ENCODE data around the gene AP5Z1. TPM values are rescaled to one million over a fixed set of nuclear protein-coding genes. Genes with fewer than 3 reads are reported as not detected.

The AP5Z1 gene
- total RNA-seq, 1 experiment from 2014 or later = 26.5 TPM

GRCh38 chr7:4759211-4759610, 16.2 kb upstream of the AP5Z1 start:
- ChIA-PET CTCF (no interaction called here), POLR2A (interaction anchor here (2.3 kb wide), 1 partner anchor 14 kb away, joined by 9 read pairs; no protein-coding TSS in a partner anchor)
- H3K36me3 Mint-ChIP-seq (ENCODE audit: insufficient read depth, unreplicated experiment) = peaks cover 94% of the 10 kb centered on the region

DNA sequence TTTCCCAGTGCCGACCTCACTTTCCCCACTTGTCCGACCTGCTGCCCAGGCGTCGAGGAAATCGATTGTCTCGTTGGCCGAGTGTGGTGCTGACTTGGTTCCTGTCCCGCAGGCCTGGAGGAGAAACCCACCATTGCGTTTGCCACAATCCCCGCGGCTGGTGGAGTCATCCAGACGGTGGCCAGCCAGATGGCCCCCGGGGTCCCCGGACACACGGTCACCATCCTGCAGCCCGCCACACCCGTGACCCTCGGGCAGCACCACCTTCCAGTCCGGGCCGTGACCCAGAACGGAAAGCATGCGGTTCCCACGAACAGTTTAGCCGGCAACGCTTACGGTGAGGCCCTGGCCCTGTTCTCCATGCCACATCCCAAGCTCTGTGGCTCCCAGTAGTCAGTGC, 14.5 kb upstream of the AP5Z1 start:
- Mint-ChIP-seq H3K4me1 (ENCODE audit: insufficient read depth, unreplicated experiment) (no peaks in the 10 kb centered on the region), H3K27me3 (ENCODE audit: insufficient read depth, unreplicated experiment) (no peaks in the 10 kb centered on the region), H3K27ac (ENCODE audit: low read depth, unreplicated experiment) (no peak overlapping the region), H3K4me3 (ENCODE audit: unreplicated experiment) (no peak overlapping the region), H3K9me3 (ENCODE audit: unreplicated experiment) (no peaks in the 10 kb centered on the region), H3K36me3 (ENCODE audit: insufficient read depth, unreplicated experiment) (peaks cover 85% of the 10 kb centered on the region)
- intact Hi-C loops (cut with micrococcal nuclease) = no loop called here
- no TSS peak for BruUV-seq (replicated peaks)
- no peak for TF ChIP-seq CTCF (IDR thresholded peaks at IDR 0.05; ENCODE audit: unreplicated experiment)
- no peak for DNase-seq (ENCODE audit: unreplicated experiment)
- ChIA-PET POLR2A (no interaction called here), CTCF (interaction anchor here (1.0 kb wide), 1 partner anchor 130 kb away, joined by 3 read pairs; no protein-coding TSS in a partner anchor)

More at GRCh38 chr7:4759211-4759610, 16.2 kb upstream of the AP5Z1 start:
- no peak for TF ChIP-seq CTCF (IDR thresholded peaks at IDR 0.05; ENCODE audit: unreplicated experiment)
- Mint-ChIP-seq H3K27me3 (ENCODE audit: insufficient read depth, unreplicated experiment) (no peaks in the 10 kb centered on the region), H3K9me3 (ENCODE audit: unreplicated experiment) (no peaks in the 10 kb centered on the region), H3K27ac (ENCODE audit: low read depth, unreplicated experiment) (no peak overlapping the region), H3K4me3 (ENCODE audit: unreplicated experiment) (no peak overlapping the region), H3K4me1 (ENCODE audit: insufficient read depth, unreplicated experiment) (no peaks in the 10 kb centered on the region)
- intact Hi-C loops (cut with micrococcal nuclease) = no loop called here
- no TSS peak for BruUV-seq (replicated peaks)
- no peak for DNase-seq (ENCODE audit: unreplicated experiment)

DNA sequence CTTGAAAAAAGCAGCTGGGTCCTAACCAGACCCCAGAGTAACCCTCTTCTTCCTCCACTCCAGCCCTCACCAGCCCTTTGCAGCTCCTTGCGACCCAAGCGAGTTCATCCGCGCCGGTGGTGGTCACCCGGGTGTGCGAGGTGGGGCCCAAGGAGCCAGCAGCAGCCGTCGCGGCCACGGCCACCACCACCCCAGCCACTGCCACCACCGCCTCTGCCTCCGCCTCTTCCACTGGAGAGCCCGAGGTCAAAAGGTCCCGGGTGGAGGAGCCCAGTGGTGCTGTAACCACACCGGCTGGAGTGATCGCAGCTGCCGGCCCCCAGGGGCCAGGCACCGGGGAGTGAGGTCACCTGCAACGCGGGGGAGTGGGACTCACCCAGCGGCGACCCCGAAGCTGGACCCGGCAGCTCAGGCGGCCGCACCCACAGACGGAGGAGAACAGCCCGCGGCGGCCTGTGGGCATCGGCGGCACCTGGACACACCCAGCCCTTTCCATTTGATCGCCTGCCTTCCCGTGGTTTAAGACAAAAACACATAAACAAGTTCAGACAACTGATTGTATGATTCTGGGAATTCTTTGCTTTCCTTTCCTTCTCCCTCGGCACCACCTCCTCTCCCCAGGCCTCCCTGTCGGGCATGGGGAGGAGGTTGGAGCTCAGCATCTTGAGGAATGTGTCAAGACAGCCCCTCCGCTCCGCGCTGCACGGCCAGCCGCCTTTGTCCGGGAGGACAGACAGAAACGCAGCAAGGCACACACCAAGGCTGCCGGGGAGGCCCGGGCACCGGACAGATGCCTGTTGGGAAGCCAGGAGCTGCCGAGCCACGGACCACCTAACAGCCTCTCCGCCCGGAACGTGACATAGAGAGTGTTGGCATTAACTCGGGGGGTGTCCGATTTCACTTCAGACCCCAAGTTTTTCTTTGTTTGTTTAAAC, 13.0 kb upstream of the AP5Z1 start:
- H3K27me3 Mint-ChIP-seq (ENCODE audit: insufficient read depth, unreplicated experiment) = no peaks in the 10 kb centered on the region
- H3K4me3 Mint-ChIP-seq (ENCODE audit: unreplicated experiment) = no peak overlapping the region
- BruUV-seq (replicated peaks) = no TSS peak
- ChIA-PET POLR2A (no interaction called here), CTCF (interaction anchor here (1.0 kb wide), 1 partner anchor 131 kb away, joined by 3 read pairs; no protein-coding TSS in a partner anchor)
- H3K4me1 Mint-ChIP-seq (ENCODE audit: insufficient read depth, unreplicated experiment) = no peaks in the 10 kb centered on the region
- no peak for TF ChIP-seq CTCF (IDR thresholded peaks at IDR 0.05; ENCODE audit: unreplicated experiment)
- H3K9me3 Mint-ChIP-seq (ENCODE audit: unreplicated experiment) = no peaks in the 10 kb centered on the region
- no peak for DNase-seq (ENCODE audit: unreplicated experiment)
- no peak overlapping the region for H3K27ac Mint-ChIP-seq (ENCODE audit: low read depth, unreplicated experiment)
- intact Hi-C loops (cut with micrococcal nuclease) = no loop called here
- H3K36me3 Mint-ChIP-seq (ENCODE audit: insufficient read depth, unreplicated experiment) = peaks cover 85% of the 10 kb centered on the region

DNA sequence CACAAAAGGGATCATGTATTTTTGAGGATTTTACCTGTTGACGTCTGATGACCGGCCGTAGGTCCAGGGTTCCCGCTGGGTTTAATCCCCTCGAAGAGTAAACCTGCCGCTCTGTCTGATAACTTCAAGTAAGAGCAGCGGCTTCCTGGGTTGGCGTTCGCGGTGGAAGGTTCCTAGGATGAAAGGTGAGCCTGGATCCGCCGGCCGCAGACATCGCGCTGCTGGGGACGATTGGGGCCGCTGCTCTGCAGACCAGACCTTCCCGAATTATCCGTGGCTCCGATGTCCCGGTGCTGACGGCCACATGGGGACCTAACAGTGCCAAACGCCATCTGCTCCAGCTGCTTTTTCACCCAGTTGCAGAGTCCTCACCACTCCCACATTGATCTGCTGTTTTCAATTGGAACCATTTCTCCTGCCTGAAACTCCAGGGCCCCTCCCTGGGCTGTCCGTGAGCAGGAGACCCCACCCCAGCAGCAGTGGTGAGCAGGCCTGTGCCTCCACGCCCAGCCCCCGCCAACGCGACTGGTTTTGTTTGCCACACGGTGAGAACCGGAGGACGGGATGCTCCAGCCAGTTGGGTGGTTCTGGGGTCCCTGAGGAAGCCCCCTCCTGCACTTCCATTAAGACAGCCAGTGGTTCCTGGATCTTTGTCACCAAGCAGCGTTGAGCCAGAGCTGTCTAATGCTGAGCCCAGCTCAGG, 12.2 kb upstream of the AP5Z1 start:
- Mint-ChIP-seq H3K4me3 (ENCODE audit: unreplicated experiment) (no peak overlapping the region), H3K27ac (ENCODE audit: low read depth, unreplicated experiment) (no peak overlapping the region), H3K27me3 (ENCODE audit: insufficient read depth, unreplicated experiment) (no peaks in the 10 kb centered on the region), H3K9me3 (ENCODE audit: unreplicated experiment) (no peaks in the 10 kb centered on the region), H3K4me1 (ENCODE audit: insufficient read depth, unreplicated experiment) (no peaks in the 10 kb centered on the region), H3K36me3 (ENCODE audit: insufficient read depth, unreplicated experiment) (peaks cover 77% of the 10 kb centered on the region)
- ChIA-PET CTCF (interaction anchor here (1.1 kb wide), 1 partner anchor 324 kb away, joined by 3 read pairs; no protein-coding TSS in a partner anchor), POLR2A (no interaction called here)
- intact Hi-C loops (cut with micrococcal nuclease) = no loop called here
- DNase-seq (ENCODE audit: unreplicated experiment) = no peak
- TF ChIP-seq CTCF (IDR thresholded peaks at IDR 0.05; ENCODE audit: unreplicated experiment) = no peak
- no TSS peak for BruUV-seq (replicated peaks)

All from MCF 10A (cell line).